Raji (cell line): ENCODE results near the gene CEP78.

Experiments
- POLR2A ChIP-seq: IDR thresholded peaks from 2 replicates; pipeline ENCODE4 v1.6.1; 2011; ENCODE audit warnings: low read depth, low read length, control low read depth; ENCODE audit not compliant: insufficient read depth

The CEP78 gene

DNA sequence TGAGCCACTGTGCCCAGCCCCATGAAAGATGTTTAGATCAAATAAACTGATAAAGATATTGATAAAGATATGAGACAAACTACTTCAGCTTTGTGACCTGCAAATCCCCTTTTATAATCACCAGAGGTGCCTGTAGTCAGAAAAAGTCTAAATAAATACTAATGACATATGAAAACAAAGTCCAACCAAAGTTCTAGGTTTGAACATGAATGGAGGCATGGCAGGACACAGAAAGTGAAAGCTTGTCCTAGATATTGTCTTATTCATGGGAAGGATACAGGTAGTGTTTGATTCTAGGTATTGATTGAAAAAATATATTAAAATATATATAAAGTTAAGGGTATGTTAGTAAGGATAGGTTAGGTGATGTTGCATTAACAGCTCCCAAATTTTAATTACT lies 36.4 kb downstream of the CEP78 start:
- TF ChIP-seq POLR2A: no peak

DNA sequence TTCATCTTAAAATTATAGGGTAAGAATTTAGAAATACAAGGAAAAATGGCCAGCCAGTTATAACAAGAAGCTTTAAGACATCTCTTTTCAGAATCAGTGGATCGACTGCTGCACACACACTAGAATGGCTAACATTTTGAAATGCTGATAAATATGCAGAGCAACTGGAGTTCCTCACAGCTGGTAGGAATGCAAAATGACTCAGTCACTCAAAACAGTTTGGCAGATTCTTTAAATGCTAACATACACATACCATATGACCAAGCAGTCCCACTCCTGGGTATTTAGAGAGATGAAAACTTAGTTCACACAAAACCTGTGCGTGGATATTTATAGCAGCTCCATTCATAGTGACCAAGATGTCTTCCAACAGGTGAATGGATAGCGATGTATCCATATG lies 37.9 kb downstream of the CEP78 start:
- no peak for TF ChIP-seq POLR2A

DNA sequence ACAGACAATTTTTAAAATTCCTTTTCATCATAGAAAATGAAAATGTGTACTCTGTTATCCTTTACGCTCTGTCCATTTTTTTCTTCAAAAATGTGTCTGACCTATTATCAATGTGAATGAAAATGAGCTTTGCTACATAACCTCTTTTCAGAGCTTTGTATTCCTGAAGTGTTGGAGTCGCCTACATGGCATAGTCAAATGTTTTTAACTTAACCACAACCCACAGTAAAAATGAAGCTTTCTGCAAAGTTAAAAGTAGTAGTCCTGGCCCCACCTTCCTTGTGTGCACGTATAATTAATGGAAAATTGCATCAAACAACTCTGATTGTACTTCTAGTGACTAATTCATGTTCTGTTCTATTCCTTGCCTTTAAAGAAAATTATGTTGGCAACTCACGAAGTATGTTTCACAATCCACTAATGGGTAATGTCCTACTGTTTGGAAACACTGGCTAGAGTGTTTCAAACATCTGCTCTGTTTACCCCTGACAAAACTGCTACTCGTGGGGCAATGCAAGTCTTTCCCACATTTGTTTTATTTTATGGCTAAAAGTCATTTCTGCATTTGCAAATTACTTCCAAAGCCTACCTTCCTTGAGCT lies 42.4 kb downstream of the CEP78 start:
- no peak for TF ChIP-seq POLR2A

DNA sequence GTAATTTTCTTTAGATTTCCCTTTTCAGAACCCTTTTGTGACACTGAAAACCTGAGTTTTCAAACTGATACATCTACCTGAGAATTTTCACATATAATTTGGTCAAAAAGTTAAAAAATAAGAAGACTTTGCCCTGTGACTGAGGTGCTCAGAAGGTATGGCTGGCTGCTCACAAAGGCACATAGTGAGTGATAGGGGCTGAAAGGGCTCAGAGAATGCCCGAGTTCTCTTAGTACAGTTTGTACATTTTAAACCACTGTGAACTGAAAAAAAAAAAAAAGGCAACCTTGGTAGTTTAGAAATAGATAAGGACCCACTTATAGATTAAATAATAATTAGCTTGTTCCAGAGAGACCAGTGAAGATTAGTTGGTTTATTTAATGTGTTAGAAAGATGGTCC lies 42.9 kb downstream of the CEP78 start:
- no peak for TF ChIP-seq POLR2A

DNA sequence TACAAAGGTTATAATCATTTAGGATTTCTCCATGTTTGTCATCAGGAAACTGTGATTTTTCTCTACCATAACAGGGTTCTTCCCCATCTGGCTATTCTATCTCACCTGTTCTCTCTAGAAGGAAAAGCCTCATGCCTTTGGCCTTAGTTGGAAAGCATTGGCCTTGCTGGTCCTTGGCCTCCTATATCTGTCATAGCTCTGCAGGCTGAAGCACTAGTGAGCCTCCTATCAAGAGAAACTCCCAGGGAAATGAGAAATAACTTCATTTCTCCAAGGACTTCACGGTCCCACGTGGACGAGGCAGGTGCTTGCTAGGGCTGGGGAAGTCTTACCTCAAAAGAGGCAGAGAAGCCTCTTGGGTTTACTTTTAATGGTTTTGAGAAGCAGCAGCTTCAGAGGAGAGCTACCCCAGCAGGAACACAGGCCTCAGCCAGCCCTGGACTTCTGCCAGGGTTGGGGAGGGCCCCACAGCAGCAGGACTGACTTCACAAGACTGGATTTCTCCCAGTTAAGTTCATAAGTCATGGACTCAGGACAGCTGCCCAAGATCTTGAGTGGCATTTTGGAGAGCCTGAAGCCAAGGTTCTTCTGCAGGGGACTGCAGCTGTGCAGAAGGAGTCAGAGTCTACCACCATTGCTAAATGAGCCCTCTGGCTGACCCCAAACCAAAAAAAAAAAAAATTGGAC lies 45.2 kb downstream of the CEP78 start:
- TF ChIP-seq POLR2A: no peak

DNA sequence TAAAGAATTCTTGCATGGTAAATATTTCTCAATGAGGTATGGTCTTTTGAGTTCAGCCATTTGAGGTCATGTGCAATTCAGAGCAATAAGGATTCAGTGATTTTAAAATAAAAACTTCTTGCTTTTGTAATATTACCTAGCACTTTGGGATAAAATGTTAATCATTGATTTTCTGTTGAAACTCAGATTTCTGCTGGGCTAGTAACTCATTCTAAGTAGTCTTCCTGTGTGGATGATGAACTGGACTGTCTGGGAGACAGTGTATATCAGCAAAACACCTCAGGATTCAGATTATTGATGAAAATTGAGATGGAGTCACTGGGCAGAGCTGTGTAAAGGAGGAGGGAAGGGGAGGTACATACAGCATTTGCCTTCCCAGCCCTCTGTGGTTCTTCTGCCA lies 50.2 kb downstream of the CEP78 start:
- no peak for TF ChIP-seq POLR2A

DNA sequence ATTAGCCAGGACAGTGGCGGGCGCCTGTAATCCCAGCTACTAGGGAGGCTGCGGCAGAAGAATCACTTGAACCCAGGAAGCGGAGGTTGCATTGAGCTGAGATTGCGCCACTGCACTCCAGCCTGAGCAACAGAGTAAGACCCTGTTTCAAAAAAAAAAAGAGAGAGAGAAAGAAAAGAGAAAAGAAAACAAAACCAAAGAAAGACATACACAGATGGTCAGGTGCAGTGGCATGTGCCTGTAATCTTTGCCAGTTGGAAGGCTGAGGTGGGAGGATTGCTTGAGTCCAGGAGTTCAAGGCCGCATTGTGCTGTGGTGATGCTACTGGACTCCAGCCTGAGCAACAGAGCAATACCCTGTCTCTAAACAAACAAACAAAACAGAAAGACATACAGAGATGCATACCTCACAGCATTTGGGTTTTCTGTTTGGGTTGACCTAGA lies 51.1 kb downstream of the CEP78 start:
- TF ChIP-seq POLR2A: no peak

DNA sequence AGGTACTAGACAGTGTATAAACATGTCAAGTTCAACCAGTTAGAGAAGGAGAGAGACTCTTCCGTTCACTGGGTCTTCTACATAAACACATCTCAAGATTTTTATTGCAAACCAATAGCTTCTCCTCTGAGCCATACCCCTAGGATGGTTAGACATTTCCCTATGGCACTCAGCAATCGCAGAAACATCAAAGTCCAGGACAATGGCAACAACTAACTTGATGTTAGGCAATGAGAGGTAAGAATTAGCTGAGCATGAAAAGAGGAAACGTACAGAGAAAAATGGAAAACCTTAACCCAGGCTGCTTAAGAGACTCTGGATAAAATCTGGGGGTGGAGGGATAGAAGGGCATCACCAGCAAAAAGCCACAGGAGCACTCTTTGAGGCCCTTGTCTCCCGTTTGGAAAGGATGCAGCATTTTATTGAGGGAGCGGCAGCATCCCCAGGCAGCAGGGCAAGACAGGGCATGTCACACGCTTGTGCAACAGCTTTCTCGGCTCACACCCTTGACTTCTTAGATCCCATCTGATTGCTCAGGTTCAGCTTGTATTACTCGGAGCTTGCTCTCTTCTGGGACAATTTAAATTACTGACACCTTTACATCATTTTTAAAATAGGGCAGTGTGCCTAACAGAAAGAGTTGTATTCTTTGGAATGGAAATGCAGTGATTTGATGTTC lies 52.5 kb downstream of the CEP78 start:
- TF ChIP-seq POLR2A: no peak

DNA sequence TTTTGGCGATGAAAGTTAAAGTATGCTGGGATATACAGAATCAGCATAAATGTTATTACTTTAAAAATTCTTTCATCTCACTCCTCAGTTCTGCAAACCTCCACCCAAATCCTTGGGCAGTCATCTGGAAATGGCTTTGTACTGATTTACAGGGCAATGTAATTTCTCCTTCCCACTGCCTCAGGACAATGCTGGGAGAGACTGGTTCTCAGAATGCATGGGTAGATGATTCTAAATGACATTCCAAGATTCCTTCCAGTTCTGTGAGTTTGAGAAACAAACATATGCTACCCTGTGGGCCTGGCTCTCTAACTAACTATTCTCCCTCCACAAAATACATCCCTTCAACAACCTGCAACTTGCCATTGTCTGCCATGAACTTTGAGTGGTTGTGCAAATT lies 53.6 kb downstream of the CEP78 start:
- no peak for TF ChIP-seq POLR2A

DNA sequence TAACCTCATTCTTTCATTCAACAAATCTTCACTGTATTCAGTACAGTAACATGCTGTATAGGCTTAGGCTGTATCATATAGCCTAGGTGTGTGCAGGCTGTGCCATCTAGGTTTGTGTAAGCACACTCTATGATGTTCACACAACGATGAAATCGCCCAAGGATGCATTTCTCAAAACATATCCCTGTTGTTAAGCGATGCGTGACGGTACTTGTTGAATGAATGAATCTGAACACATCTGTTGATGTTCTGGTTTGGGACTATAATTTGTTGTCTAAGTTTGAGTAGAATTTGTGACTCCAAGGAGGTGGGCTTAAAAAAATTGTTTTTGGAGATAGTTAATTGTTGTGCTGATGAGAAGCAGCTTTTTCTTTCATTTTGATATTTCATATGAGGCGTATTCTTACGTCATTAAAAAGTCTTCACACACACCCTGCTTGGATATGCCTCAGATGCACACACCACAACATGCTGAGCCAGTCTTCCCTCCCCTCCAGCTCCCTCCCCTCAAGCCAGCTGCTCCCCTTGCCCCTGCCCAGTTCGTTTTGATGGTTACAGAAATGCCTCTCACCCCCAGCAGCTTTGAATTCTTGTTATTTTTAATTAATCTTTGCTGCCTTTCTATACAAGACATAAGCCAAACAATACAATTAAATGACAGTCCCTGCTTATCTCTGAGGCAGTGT lies 55.5 kb downstream of the CEP78 start:
- TF ChIP-seq POLR2A: no peak

DNA sequence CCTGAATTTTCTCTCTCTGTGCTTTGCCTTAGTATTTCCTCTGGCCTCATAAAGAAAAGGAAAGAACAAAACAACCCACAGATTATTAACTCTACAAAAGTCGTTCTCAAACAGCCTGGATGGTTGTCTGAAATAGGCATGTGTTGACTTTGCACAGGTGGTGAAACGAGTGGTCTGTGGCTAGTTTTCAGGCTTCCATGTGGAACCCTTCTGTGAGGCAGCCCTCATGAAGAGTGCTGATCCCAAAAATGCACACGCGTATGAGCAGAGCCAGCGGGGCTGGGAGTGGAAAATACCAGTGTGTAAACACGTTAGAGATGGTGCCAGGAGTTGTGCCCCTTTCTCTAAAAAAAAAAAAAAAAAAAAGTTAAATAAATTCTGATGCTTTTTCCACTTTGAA lies 56.2 kb downstream of the CEP78 start:
- TF ChIP-seq POLR2A: no peak

DNA sequence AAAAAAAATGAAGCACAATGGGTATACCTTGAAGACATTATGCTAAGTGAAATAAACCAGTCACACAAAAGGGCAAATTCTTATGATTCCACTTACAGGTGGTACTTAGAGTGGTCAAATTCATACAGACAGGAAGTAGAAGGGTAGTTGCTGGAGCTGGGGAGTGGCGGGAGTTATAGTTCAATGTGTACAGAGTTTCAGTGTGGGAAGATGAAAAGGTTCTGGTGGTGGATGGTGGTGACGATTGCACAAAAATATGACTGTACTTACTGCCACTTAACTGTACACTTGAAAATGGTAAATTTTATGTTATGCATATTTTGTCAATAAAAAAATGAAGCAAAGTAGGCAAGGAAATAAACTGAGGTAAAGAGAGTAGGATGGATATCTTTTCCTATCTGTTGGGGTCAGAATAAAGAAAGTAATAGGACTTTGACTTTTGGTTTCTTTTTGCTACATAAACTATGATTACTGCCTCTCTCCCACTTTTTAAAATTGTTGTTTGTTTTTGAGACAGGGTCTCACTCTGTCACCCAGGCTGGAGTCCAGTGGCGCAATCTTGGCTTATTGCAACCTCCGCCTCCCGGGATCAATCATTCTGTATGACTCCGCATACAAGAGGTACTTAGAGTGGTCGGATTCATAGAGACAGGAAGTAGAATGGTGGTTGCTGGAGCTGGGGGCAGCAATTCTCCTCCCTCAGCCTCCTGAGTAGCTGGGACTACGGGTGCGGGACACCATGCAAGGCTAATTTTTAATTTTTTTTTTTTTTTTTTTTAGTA lies 57.0 kb downstream of the CEP78 start:
- TF ChIP-seq POLR2A: no peak

DNA sequence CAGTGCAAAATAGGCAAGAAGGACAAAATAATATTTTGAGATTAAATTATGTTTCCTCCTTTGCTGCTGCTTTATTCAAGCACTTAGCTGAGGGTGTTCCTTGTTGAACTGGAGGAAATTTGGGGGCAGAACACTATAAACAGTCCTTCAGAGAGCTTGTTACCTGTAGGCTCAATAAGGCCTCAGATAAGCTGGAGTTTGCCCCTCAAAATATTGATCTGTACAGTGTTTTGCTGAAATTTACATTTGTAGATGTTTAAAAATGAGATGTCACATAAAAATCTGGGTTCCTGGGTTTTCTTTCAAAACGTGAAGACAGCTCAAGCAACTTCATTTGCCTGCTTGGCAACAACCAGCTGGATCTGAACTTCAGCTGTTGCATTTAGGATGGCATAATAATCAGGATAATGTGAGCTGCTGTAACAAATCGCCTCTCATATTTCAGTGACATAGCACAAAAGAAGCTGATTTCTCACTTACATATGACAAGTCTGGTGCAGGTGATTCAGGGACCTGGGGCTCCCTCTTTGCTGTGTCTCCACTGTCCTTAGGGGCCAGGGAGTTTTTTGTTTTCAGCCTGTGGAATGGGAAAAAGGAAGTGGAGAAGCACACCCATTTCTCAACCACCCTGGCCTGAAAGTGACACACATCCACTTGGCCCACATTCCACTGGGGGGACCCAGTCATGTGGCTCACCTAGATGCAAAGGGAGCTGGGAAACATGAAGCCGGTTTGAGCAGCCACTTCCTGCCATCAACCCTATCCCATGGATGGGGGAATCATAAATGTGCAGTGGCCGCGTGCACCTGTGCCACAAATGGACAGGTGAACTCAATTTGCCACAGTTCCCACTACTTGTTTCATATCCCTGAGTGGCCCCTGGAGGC lies 58.7 kb downstream of the CEP78 start:
- no peak for TF ChIP-seq POLR2A

DNA sequence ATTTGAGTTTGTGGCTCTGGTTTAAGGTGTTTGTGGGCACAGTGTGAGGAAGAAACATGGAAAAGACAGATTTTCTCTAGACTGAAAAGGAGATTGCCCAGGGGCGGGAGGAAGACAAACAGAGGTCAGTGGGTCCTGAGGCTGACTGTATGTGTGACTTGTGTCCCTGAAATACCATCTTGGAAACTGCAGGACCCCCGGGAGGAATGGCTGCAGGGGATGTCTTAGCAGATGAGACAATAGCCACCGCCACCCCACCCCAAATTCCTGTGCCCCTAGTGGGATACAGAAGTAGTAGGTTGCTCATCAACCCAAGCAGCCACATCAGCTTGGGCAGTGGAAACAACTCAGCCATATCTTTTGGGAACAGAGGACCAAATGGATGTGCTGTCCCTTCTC lies 59.3 kb downstream of the CEP78 start:
- no peak for TF ChIP-seq POLR2A

DNA sequence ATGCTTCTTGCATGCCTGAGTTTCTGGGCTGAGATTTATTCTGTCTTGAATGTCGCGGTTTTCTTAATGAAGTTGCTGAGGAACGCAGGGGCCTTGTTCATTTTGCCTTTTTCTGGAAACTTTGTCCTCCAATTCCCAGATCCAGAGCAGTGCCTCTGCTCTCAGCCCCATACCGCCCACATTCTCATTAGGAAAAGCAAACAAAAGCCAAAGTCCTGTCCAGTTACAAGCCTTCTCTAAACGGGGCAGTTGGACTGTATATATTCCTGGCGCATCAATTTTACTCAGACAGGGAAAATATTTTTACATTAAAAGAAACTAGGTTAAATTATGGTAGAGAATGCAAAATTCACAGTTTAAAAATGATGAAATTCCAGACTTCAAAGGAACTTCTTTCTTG lies 59.9 kb downstream of the CEP78 start:
- TF ChIP-seq POLR2A: no peak
